Choroid plexus epithelial cell (primary cell): Measurements from ENCODE around the gene ATP1A2.
A peak's percentile ranks its signal among the peaks of the same experiment; 100 is the strongest.

Source experiments
- DNase-seq: peaks from one replicate; pipeline ENCODE4 v3.0.0-alpha.2; 2010; ENCODE audit warnings: low read depth
- H3K4me3 ChIP-seq: 2 replicates; pipeline ENCODE4 v1.5.1; 2011; ENCODE audit warnings: low read depth, mild to moderate bottlenecking, control low read depth, low read length, moderate library complexity
- CTCF ChIP-seq: conservative IDR thresholded peaks from 2 replicates; pipeline ENCODE4 v1.5.1; 2011; ENCODE audit warnings: low read depth, mild to moderate bottlenecking, control low read depth, inconsistent platforms, low read length, moderate library complexity

Gene ATP1A2

GRCh38 chr1:160116283-160117147 lies 956 bp downstream of the ATP1A2 start:
- peak; percentile 79 for DNase-seq
- H3K4me3 ChIP-seq: peak overlapping the region; percentile 3
- TF ChIP-seq CTCF: no peak

GRCh38 chr1:160117300-160117699 lies 1.7 kb downstream of the ATP1A2 start:
- no peak for TF ChIP-seq CTCF
- no peak overlapping the region for H3K4me3 ChIP-seq
- DNase-seq: no peak

- peak; percentile 65 for DNase-seq
- no peak overlapping the region for H3K4me3 ChIP-seq
- no peak for TF ChIP-seq CTCF
Measured at GRCh38 chr1:160117709-160118183, 2.2 kb downstream of the ATP1A2 start.

GRCh38 chr1:160118928-160119327 lies 3.4 kb downstream of the ATP1A2 start:
- TF ChIP-seq CTCF: no peak
- no peak overlapping the region for H3K4me3 ChIP-seq
- DNase-seq: no peak

- DNase-seq: no peak
- TF ChIP-seq CTCF: no peak
- no peak overlapping the region for H3K4me3 ChIP-seq
Measured at GRCh38 chr1:160120797-160121196, 5.2 kb downstream of the ATP1A2 start.

- DNase-seq: no peak
- H3K4me3 ChIP-seq: no peak overlapping the region
- no peak for TF ChIP-seq CTCF
Measured at GRCh38 chr1:160121388-160121787, 5.8 kb downstream of the ATP1A2 start.
